ENCODE results near the gene C1QTNF6. TPM values are rescaled to one million over a fixed set of nuclear protein-coding genes. Genes with fewer than 3 reads are reported as not detected.

C1QTNF6 gene
- total RNA-seq, 1 experiment from 2014 or later, result 8.3 TPM

- DNase-seq (ENCODE audit: low spot score), result no peak
These were observed 36.0 kb upstream of the C1QTNF6 start for GRCh38 chr22:37223965-37224551.

GRCh38 chr22:37222440-37222971 is 34.5 kb upstream of the C1QTNF6 start:
- DNase-seq (ENCODE audit: low spot score), result no peak

- DNase-seq (ENCODE audit: low spot score), result no peak
These were observed 33.6 kb upstream of the C1QTNF6 start for GRCh38 chr22:37221424-37222333.

GRCh38 chr22:37220543-37220981 is 32.5 kb upstream of the C1QTNF6 start:
- DNase-seq (ENCODE audit: low spot score), result no peak

GRCh38 chr22:37219533-37219932 is 31.5 kb upstream of the C1QTNF6 start:
- DNase-seq (ENCODE audit: low spot score), result no peak

- no peak for DNase-seq (ENCODE audit: low spot score)
These were observed 30.8 kb upstream of the C1QTNF6 start for GRCh38 chr22:37218771-37219411.

- DNase-seq (ENCODE audit: low spot score), result no peak
These were observed 30.3 kb upstream of the C1QTNF6 start for GRCh38 chr22:37218399-37218770.

GRCh38 chr22:37215890-37216289 is 27.8 kb upstream of the C1QTNF6 start:
- no peak for DNase-seq (ENCODE audit: low spot score)

GRCh38 chr22:37214731-37215030 is 26.6 kb upstream of the C1QTNF6 start:
- no peak for DNase-seq (ENCODE audit: low spot score)

GRCh38 chr22:37213941-37214730 is 26.1 kb upstream of the C1QTNF6 start:
- DNase-seq (ENCODE audit: low spot score), result no peak

GRCh38 chr22:37213218-37213855 is 25.3 kb upstream of the C1QTNF6 start:
- no peak for DNase-seq (ENCODE audit: low spot score)

GRCh38 chr22:37212174-37212906 is 24.3 kb upstream of the C1QTNF6 start, which contains the start of gene SSTR3:
SSTR3 (minus strand) TSS chr22:37212477; CDS start chr22:37207803, 4,674 bp downstream.
- no peak for DNase-seq (ENCODE audit: low spot score)

- no peak for DNase-seq (ENCODE audit: low spot score)
These were observed 23.8 kb upstream of the C1QTNF6 start for GRCh38 chr22:37211866-37212173.

- DNase-seq (ENCODE audit: low spot score), result no peak
These were observed 23.2 kb upstream of the C1QTNF6 start for GRCh38 chr22:37211075-37211865.

- DNase-seq (ENCODE audit: low spot score), result no peak
These were observed 22.2 kb upstream of the C1QTNF6 start for GRCh38 chr22:37210041-37210803.

- no peak for DNase-seq (ENCODE audit: low spot score)
These were observed 21.2 kb upstream of the C1QTNF6 start for GRCh38 chr22:37209140-37209845.

- DNase-seq (ENCODE audit: low spot score), result no peak
These were observed 20.5 kb upstream of the C1QTNF6 start for GRCh38 chr22:37208401-37209139.

- no peak for DNase-seq (ENCODE audit: low spot score)
These were observed 19.9 kb upstream of the C1QTNF6 start for GRCh38 chr22:37207981-37208380.

All from HT-29 (cell line).